ENCODE results near the gene WSB2.

DNA sequence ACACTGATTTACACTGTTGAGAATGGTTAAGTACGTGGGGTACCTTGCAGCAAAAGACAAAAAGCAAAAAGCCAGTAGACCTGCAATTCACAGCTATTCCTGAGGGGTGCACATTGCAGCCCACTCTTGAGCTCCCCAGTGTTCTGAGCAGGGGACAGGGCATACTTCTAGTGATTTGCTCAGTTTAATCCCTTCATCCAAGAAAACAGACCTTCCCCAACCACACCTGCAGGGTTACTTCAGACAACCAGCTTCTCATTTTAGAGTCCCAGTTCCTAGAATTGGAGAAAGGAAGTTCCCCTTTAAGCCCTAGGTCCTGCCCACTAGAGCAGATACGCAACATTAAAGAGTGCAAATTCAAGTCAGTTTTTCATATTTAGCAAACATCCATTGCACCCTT lies 3.6 kb upstream of the WSB2 start:
- TF ChIP-seq FOXA1 (IDR thresholded peaks at IDR 0.05) (no peak), CTCF (IDR thresholded peaks at IDR 0.05; ENCODE audit: low read depth, low read length, missing input control) (peak; percentile 13), TAF1 (conservative IDR thresholded peaks at IDR 0.05) (no peak), HNF4A (conservative IDR thresholded peaks at IDR 0.05) (no peak), RAD21 (IDR thresholded peaks at IDR 0.05) (no peak), MAX (IDR thresholded peaks at IDR 0.05) (no peak), EGR1 (IDR thresholded peaks at IDR 0.05; ENCODE audit: low read depth in 2 of 2) (no peak), RXRA (IDR thresholded peaks at IDR 0.05) (no peak)
- TF ChIP-seq, protein P1, sequence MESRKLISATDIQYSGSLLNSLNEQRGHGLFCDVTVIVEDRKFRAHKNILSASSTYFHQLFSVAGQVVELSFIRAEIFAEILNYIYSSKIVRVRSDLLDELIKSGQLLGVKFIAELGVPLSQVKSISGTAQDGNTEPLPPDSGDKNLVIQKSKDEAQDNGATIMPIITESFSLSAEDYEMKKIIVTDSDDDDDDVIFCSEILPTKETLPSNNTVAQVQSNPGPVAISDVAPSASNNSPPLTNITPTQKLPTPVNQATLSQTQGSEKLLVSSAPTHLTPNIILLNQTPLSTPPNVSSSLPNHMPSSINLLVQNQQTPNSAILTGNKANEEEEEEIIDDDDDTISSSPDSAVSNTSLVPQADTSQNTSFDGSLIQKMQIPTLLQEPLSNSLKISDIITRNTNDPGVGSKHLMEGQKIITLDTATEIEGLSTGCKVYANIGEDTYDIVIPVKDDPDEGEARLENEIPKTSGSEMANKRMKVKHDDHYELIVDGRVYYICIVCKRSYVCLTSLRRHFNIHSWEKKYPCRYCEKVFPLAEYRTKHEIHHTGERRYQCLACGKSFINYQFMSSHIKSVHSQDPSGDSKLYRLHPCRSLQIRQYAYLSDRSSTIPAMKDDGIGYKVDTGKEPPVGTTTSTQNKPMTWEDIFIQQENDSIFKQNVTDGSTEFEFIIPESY (IDR thresholded peaks at IDR 0.05) = no peak
- TF ChIP-seq, protein P2, sequence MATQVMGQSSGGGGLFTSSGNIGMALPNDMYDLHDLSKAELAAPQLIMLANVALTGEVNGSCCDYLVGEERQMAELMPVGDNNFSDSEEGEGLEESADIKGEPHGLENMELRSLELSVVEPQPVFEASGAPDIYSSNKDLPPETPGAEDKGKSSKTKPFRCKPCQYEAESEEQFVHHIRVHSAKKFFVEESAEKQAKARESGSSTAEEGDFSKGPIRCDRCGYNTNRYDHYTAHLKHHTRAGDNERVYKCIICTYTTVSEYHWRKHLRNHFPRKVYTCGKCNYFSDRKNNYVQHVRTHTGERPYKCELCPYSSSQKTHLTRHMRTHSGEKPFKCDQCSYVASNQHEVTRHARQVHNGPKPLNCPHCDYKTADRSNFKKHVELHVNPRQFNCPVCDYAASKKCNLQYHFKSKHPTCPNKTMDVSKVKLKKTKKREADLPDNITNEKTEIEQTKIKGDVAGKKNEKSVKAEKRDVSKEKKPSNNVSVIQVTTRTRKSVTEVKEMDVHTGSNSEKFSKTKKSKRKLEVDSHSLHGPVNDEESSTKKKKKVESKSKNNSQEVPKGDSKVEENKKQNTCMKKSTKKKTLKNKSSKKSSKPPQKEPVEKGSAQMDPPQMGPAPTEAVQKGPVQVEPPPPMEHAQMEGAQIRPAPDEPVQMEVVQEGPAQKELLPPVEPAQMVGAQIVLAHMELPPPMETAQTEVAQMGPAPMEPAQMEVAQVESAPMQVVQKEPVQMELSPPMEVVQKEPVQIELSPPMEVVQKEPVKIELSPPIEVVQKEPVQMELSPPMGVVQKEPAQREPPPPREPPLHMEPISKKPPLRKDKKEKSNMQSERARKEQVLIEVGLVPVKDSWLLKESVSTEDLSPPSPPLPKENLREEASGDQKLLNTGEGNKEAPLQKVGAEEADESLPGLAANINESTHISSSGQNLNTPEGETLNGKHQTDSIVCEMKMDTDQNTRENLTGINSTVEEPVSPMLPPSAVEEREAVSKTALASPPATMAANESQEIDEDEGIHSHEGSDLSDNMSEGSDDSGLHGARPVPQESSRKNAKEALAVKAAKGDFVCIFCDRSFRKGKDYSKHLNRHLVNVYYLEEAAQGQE (IDR thresholded peaks at IDR 0.05) = no peak

All from liver (tissue), 3 donors.